ENCODE results near the gene JHY.

Gene JHY

DNA sequence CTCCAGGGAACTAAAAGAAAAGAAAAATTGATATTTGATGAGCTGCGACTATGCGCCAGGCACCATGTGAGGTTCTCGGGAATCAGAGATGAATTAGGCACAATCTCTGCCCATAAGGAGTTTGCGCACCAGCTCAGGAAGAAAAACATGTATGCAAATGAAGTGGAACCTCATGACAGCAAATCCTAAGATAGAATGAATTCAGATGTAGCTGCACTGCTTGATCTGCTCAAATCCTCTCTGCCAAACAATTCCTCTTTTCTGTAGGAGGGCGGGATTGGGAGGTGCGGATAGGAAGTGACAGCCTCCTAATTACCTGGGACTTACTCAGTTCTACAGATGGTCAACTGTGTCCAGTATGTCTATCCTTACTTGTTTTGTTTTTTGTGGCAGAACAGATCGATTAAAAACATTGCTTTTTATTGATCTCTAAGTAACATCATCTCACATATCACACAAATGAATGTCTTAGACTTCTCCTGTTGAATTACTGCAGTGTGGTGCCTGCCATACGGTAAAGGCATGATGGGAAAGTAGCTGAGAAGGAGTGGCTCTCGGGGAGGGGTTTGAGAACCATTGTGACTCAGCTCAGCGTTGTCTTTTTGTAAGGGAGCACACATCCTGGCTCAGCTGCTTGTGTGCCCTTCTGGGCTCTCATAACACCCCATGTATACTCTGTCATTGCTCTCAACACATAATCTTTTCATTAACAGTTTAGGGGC is 30.3 kb upstream of the JHY start:
- no peaks in the 10 kb centered on the region for H3K36me3 ChIP-seq (ENCODE audit: insufficient read depth, low read length)
- H3K9me3 ChIP-seq (ENCODE audit: insufficient read depth, low read length, severe bottlenecking), result no peaks in the 10 kb centered on the region
- no peak overlapping the region for H2AFZ ChIP-seq (ENCODE audit: low read depth, low read length)
- no peaks in the 10 kb centered on the region for H3K27me3 ChIP-seq (ENCODE audit: insufficient read depth, low read length, poor library complexity)
- H3K4me3 ChIP-seq (ENCODE audit: low read depth in 1 of 2, low read length in 2 of 2), result no peak overlapping the region
- no peak overlapping the region for H3K4me2 ChIP-seq (ENCODE audit: insufficient read depth, low read length)
- peaks cover 5% of the 10 kb centered on the region for H3K4me1 ChIP-seq (ENCODE audit: insufficient read depth, low read length)
- DNase-seq (no peak), ATAC-seq (ENCODE audit: insufficient read depth, low read depth) (no peak; the same call in 2 of the 3 replicates)
- no peaks in the 10 kb centered on the region for H3K79me2 ChIP-seq (ENCODE audit: insufficient read depth, low read length)
- H4K20me1 ChIP-seq (ENCODE audit: insufficient read depth, low read length), result no peaks in the 10 kb centered on the region
- no peak overlapping the region for H3K9ac ChIP-seq (ENCODE audit: low read depth, low read length)
- no peak overlapping the region for H3K27ac ChIP-seq (ENCODE audit: low read length)
- TF ChIP-seq EZH2 (IDR thresholded peaks at IDR 0.05; ENCODE audit: borderline replicate concordance, low read depth, low read length, severe bottlenecking), result no peak
- TF ChIP-seq, protein P1, sequence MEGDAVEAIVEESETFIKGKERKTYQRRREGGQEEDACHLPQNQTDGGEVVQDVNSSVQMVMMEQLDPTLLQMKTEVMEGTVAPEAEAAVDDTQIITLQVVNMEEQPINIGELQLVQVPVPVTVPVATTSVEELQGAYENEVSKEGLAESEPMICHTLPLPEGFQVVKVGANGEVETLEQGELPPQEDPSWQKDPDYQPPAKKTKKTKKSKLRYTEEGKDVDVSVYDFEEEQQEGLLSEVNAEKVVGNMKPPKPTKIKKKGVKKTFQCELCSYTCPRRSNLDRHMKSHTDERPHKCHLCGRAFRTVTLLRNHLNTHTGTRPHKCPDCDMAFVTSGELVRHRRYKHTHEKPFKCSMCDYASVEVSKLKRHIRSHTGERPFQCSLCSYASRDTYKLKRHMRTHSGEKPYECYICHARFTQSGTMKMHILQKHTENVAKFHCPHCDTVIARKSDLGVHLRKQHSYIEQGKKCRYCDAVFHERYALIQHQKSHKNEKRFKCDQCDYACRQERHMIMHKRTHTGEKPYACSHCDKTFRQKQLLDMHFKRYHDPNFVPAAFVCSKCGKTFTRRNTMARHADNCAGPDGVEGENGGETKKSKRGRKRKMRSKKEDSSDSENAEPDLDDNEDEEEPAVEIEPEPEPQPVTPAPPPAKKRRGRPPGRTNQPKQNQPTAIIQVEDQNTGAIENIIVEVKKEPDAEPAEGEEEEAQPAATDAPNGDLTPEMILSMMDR (IDR thresholded peaks at IDR 0.05; ENCODE audit: borderline replicate concordance, extremely low read depth, low read length, poor library complexity, severe bottlenecking), result no peak

DNA sequence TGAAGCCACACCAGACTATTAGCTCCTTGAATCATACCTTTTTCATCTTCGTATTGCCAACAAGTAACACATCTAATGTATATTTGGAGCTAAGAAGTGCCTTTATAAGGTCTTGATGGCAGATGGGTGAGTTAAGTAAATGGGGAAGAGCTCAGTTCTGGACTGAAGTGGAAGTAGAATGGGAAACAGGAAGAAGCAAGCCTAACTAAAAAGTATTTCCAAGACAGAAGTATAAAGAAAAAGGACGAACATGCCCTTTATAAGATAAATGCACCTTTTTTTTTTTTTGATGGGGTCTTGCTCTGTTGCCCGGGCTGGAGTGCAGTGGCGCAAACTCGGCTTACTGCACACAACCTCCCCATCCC is 29.8 kb upstream of the JHY start:
- peaks cover 5% of the 10 kb centered on the region for H3K4me1 ChIP-seq (ENCODE audit: insufficient read depth, low read length)
- no peaks in the 10 kb centered on the region for H3K79me2 ChIP-seq (ENCODE audit: insufficient read depth, low read length)
- H3K4me3 ChIP-seq (ENCODE audit: low read depth in 1 of 2, low read length in 2 of 2), result no peak overlapping the region
- no peak for DNase-seq
- H3K9me3 ChIP-seq (ENCODE audit: insufficient read depth, low read length, severe bottlenecking), result no peaks in the 10 kb centered on the region
- TF ChIP-seq, protein P1 (IDR thresholded peaks at IDR 0.05; ENCODE audit: borderline replicate concordance, extremely low read depth, low read length, poor library complexity, severe bottlenecking), result no peak
- TF ChIP-seq EZH2 (IDR thresholded peaks at IDR 0.05; ENCODE audit: borderline replicate concordance, low read depth, low read length, severe bottlenecking), result no peak
- no peak overlapping the region for H2AFZ ChIP-seq (ENCODE audit: low read depth, low read length)
- H4K20me1 ChIP-seq (ENCODE audit: insufficient read depth, low read length), result no peaks in the 10 kb centered on the region
- H3K27me3 ChIP-seq (ENCODE audit: insufficient read depth, low read length, poor library complexity), result peaks cover 3% of the 10 kb centered on the region
- no peak overlapping the region for H3K9ac ChIP-seq (ENCODE audit: low read depth, low read length)
- H3K36me3 ChIP-seq (ENCODE audit: insufficient read depth, low read length), result no peaks in the 10 kb centered on the region
- ATAC-seq (ENCODE audit: insufficient read depth, low read depth), result no peak
- no peak overlapping the region for H3K27ac ChIP-seq (ENCODE audit: low read length)
- no peak overlapping the region for H3K4me2 ChIP-seq (ENCODE audit: insufficient read depth, low read length)

DNA sequence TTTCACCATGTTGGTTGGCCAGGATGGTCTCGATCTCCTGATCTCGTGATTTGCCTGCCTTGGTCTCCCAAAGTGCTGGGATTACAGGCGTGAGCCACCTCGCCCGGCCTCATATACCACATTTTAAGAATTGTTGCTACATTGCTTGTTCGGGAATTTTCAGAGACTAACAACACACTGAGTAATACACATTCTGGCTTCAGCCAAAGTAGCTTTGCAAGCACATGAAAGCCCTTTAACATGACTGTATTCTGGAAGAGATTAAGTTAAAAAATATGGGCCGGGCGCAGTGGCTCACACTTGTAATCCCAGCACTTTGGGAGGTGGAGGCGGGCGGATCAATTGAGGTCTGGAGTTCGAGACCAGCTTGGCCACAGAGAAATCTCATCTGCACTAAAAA is 29.3 kb upstream of the JHY start:
- no peak for ATAC-seq (ENCODE audit: insufficient read depth, low read depth)
- Histone ChIP-seq H3K4me1 (ENCODE audit: insufficient read depth, low read length) (peaks cover 5% of the 10 kb centered on the region), H3K4me2 (ENCODE audit: insufficient read depth, low read length) (no peak overlapping the region), H2AFZ (ENCODE audit: low read depth, low read length) (no peak overlapping the region), H3K79me2 (ENCODE audit: insufficient read depth, low read length) (no peaks in the 10 kb centered on the region), H3K27ac (ENCODE audit: low read length) (no peak overlapping the region), H3K9me3 (ENCODE audit: insufficient read depth, low read length, severe bottlenecking) (no peaks in the 10 kb centered on the region), H4K20me1 (ENCODE audit: insufficient read depth, low read length) (no peaks in the 10 kb centered on the region), H3K4me3 (ENCODE audit: low read depth in 1 of 2, low read length in 2 of 2) (no peak overlapping the region), H3K9ac (ENCODE audit: low read depth, low read length) (no peak overlapping the region), H3K27me3 (ENCODE audit: insufficient read depth, low read length, poor library complexity) (peaks cover 4% of the 10 kb centered on the region), H3K36me3 (ENCODE audit: insufficient read depth, low read length) (no peaks in the 10 kb centered on the region)
- DNase-seq, result no peak
- TF ChIP-seq EZH2 (IDR thresholded peaks at IDR 0.05; ENCODE audit: borderline replicate concordance, low read depth, low read length, severe bottlenecking), result no peak
- TF ChIP-seq, protein P1 (IDR thresholded peaks at IDR 0.05; ENCODE audit: borderline replicate concordance, extremely low read depth, low read length, poor library complexity, severe bottlenecking), result no peak

Measured in DND-41 (cell line).